HG02763 (cell line): ENCODE results near the gene CELSR2.

Experiments used
- ATAC-seq: cut with Tn5 transposase; IDR thresholded peaks from one replicate; pipeline ENCODE4 v1.9.1; 2021; ENCODE audit warnings: mild to moderate bottlenecking, moderate library complexity; ENCODE audit not compliant: unreplicated experiment

CELSR2 gene

DNA sequence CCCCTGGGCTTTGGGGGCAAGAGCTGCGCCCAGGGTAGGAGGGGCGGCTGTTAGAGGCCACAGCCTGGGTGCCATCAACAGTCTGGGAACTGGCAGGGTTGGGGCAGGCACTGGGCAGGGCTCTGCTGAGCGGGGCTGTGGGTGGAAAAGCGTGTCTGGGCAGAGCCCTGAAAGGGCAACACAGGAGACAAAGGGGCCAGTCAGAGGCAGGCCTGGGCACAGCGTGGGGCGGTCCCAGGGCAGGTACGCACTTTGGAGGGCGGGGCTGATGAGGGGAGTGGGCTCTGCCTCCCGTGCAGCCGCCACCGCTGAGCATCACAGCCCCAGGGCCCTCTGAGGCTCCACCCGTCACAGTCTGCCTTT lies 13.9 kb downstream of the CELSR2 start:
- no peak for ATAC-seq

DNA sequence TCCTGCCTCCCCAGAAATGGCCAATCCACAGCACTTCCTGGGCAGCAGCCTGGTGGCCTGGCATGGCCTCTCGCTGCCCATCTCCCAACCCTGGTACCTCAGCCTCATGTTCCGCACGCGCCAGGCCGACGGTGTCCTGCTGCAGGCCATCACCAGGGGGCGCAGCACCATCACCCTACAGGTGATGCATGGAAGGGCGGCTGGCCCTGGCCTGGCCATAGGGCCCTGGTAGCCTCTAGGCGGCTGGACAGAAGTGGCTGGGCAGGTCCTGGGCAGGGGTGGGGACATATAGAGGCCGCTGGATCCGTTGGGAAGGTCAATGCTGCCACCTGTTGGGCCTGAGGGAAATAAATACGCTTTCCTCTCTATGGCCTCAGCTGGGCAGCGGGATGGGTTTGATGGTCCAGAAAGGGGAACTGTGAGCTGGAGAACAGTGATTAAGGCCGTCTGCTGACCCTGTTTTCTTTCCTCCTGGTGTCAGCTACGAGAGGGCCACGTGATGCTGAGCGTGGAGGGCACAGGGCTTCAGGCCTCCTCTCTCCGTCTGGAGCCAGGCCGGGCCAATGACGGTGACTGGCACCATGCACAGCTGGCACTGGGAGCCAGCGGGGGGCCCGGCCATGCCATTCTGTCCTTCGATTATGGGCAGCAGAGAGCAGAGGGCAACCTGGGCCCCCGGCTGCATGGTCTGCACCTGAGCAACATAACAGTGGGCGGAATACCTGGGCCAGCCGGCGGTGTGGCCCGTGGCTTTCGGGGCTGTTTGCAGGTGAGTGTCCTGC lies 14.4 kb downstream of the CELSR2 start:
- ATAC-seq, result no peak

DNA sequence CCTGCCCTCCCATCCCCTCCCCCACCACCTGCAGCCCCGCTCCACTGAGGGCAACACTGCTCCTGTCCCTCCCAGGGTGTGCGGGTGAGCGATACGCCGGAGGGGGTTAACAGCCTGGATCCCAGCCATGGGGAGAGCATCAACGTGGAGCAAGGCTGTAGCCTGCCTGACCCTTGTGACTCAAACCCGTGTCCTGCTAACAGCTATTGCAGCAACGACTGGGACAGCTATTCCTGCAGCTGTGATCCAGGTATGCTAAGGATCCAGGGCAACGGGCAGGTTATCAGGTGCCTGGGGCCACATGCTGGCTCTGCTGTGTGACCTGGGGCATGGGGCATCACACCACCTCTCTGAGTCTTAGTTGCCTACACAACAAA lies 15.0 kb downstream of the CELSR2 start:
- ATAC-seq, result no peak

DNA sequence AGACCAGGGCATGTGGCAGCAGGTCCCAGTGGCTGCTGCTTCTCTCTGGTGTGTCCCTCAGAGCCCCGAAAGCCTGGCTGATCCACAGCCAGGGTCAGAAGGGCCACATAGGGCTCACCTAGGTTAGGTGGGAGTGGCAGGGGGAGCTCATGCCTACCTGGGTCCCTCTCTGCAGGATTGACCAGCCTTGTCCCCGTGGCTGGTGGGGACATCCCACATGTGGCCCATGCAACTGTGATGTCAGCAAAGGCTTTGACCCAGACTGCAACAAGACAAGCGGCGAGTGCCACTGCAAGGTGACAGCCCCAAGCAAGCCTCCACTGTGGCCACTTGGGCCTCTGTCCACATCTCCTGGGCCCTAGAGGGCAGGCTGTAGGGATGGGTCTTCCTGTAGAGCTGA lies 15.7 kb downstream of the CELSR2 start:
- no peak for ATAC-seq

DNA sequence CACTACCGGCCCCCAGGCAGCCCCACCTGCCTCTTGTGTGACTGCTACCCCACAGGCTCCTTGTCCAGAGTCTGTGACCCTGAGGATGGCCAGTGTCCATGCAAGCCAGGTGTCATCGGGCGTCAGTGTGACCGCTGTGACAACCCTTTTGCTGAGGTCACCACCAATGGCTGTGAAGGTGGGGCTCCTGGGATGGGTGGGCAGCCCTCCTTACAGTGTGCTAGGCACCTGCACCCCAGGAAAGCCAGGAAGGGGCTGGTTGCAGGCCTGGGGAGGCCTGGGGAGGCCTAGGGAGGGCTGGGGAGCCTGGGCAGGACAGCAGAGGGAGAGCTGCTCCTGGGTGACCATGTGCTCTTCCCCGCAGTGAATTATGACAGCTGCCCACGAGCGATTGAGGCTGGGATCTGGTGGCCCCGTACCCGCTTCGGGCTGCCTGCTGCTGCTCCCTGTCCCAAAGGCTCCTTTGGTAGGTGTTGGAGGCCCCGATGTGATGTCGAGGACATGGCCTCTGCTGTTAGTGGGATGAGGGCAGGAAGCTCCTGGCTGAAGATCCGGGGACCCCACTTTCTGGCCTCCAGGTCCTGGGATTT lies 16.5 kb downstream of the CELSR2 start:
- ATAC-seq, result no peak

DNA sequence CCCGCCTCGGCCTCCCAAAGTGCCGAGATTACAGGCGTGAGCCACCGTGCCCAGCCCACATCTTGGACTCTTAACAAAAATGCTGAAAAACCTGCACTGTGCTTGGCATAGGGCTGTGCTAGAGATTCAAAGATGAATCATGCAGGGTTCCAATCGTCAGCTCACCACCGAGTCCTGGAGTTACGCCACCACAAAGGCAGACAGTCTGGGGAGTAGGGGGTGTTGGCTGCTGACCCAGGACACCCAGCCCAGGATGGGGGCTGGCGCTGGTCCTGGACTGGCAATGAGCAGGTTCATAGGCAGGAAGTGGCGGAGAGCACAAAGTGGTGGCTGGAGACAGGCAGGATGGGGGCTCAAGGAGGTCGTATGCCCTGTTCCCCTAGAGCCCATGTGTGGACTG lies 17.6 kb downstream of the CELSR2 start:
- no peak for ATAC-seq

DNA sequence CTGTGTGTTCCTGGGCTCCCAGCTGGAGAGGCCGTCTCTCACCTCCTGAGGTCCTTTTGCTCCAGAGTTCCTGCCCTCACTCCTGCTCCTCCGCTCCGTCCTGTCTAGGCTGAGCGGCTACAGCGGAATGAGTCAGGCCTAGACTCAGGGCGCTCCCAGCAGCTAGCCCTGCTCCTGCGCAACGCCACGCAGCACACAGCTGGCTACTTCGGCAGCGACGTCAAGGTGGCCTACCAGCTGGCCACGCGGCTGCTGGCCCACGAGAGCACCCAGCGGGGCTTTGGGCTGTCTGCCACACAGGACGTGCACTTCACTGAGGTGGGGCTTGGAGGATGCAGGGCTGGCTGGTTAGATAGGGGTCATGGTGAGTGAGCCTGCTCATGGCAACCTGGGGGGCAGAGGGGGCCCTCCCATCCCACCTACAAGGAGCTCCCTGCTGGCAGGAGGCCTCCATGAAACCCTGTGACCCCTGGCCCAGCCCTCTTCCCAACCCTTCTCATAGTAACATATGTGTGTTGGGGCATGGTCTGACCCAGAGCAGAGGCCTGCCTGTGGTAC lies 18.5 kb downstream of the CELSR2 start:
- ATAC-seq, result no peak

DNA sequence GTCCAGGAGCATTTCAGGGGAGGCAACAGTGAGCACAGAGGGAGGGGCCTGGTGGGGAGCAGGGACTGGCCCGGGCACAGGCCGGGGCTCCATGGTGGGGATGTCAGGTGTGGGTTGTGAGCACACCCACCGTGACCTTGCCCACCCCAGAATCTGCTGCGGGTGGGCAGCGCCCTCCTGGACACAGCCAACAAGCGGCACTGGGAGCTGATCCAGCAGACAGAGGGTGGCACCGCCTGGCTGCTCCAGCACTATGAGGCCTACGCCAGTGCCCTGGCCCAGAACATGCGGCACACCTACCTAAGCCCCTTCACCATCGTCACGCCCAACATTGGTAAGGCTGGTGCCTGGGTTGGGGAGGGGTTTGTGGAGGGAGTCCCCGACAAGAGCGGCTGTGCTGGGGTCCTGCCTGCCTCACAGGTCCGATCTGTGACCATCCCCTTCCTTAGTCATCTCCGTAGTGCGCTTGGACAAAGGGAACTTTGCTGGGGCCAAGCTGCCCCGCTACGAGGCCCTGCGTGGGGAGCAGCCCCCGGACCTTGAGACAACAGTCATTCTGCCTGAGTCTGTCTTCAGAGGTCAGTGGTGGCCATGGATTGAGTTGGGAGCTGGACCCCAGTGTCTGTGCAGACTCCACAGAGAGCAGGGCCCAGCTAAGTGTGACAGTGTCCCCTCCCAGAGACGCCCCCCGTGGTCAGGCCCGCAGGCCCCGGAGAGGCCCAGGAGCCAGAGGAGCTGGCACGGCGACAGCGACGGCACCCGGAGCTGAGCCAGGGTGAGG lies 19.3 kb downstream of the CELSR2 start:
- ATAC-seq, result no peak

DNA sequence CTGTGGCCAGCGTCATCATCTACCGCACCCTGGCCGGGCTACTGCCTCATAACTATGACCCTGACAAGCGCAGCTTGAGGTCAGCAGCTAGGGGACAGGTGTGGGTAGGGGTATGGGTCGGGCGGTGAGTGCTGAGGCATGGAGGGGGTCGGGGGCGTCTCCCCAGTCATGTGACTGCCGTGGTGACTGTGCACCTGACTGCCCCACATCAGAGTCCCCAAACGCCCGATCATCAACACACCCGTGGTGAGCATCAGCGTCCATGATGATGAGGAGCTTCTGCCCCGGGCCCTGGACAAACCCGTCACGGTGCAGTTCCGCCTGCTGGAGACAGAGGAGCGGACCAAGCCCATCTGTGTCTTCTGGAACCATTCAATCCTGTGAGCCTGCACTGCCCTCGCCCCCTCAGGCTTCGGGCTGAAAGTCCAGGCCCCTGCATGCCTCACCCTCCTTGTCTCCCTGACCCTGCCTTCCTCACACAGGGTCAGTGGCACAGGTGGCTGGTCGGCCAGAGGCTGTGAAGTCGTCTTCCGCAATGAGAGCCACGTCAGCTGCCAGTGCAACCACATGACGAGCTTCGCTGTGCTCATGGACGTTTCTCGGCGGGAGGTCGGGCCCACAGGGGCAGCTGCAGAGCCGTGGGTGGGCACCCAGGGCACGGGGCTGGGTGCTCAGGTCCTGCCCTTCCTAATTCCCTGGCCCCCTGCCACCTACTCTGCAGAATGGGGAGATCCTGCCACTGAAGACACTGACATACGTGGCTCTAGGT lies 20.1 kb downstream of the CELSR2 start:
- ATAC-seq, result no peak

DNA sequence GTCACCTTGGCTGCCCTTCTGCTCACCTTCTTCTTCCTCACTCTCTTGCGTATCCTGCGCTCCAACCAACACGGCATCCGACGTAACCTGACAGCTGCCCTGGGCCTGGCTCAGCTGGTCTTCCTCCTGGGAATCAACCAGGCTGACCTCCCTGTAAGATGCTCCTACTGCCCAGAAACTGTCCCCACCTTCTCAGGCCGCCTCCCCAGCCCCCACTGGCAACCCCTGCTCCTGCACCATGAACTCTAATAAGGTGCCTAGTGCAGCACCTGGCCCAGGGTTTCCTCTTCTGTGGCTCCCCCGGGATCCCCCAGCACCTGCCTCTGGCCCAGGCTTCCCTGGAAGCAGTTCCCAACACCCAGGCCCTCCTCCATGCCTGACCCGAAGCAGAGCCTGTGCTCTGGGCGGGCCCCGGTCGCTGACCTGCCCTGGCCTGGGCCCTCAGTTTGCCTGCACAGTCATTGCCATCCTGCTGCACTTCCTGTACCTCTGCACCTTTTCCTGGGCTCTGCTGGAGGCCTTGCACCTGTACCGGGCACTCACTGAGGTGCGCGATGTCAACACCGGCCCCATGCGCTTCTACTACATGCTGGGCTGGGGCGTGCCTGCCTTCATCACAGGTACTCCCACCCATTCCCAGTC lies 20.8 kb downstream of the CELSR2 start:
- ATAC-seq, result no peak

DNA sequence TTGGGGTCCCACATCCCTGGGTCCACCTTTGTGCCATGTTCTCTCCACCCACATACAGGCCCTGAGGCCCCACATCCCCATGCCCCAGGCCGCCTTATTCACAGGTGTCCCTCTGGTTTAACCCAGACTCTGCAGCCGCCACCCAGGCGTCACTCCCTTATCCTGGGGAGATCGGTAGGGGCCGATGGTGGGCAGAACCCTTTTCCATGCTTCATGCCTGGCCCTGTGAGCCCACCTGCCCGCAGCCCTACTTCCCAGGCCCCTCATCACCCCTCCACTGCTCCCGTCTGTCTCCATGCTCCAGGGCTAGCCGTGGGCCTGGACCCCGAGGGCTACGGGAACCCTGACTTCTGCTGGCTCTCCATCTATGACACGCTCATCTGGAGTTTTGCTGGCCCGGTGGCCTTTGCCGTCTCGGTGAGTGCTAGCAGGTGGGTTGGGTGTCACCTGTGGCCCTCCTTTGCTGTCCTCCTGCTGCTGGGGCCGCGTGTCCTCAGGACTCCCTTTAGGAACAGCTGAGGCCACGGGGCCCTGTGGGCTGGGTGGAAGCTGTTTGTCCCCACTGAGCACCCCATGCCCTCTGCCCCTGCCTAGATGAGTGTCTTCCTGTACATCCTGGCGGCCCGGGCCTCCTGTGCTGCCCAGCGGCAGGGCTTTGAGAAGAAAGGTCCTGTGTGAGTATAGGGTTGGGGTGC lies 21.4 kb downstream of the CELSR2 start:
- ATAC-seq, result no peak

DNA sequence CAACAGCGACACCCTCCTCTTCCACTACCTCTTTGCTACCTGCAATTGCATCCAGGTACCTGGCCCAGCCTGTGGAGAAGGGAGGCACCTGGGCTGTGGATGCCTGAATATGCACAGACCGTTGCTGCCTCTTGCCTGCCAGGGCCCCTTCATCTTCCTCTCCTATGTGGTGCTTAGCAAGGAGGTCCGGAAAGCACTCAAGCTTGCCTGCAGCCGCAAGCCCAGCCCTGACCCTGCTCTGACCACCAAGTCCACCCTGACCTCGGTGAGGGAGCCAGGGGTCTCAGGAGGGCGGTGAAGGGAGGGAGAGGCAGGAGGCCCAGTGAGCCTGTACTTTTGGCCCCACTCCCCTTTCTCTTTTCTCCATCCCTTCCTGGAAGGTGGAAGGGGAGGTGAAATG lies 22.1 kb downstream of the CELSR2 start:
- ATAC-seq, result no peak

DNA sequence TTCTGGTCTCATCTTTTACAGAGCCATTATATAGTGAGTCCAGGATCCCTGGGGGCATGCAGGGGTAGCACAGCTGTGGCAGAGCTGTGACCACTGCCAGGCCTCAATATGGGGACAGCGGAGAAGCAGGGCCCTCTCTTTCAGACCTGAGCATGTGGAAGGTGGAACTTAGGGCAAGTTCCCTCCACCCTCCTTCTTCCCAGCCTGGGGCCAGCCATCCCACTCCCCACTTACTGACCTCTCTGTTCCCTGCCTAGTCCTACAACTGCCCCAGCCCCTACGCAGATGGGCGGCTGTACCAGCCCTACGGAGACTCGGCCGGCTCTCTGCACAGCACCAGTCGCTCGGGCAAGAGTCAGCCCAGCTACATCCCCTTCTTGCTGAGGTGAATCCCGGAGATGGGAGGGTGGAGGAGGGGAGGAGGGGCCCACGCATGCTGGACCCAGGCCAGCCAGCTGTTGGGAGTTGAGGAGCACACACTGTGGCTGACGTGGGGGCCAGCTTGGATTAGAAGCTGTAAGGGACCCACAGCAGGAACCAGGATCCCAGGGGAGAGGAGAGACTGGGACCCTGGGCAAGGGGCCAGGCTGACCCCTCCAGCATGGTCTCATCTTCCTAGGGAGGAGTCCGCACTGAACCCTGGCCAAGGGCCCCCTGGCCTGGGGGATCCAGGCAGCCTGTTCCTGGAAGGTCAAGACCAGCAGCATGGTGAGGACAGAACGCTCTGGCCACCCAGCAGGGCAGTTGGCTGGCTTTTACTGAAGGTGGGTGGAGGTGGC lies 22.9 kb downstream of the CELSR2 start:
- ATAC-seq, result no peak

DNA sequence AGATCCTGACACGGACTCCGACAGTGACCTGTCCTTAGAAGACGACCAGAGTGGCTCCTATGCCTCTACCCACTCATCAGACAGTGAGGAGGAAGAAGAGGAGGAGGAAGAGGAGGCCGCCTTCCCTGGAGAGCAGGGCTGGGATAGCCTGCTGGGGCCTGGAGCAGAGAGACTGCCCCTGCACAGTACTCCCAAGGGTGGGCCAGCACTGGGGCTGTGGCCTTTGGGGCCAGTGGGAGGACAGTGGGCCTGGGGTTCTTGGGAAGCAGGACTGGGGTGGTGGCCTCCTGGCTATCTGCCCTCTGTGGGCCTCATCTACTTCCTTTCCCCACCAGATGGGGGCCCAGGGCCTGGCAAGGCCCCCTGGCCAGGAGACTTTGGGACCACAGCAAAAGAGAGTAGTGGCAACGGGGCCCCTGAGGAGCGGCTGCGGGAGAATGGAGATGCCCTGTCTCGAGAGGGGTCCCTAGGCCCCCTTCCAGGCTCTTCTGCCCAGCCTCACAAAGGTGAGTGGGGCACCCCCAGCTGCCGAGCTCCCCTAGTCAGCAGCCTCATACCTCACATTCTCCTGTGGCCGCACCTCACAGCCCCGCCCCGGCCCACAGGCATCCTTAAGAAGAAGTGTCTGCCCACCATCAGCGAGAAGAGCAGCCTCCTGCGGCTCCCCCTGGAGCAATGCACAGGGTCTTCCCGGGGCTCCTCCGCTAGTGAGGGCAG lies 23.6 kb downstream of the CELSR2 start:
- no peak for ATAC-seq

DNA sequence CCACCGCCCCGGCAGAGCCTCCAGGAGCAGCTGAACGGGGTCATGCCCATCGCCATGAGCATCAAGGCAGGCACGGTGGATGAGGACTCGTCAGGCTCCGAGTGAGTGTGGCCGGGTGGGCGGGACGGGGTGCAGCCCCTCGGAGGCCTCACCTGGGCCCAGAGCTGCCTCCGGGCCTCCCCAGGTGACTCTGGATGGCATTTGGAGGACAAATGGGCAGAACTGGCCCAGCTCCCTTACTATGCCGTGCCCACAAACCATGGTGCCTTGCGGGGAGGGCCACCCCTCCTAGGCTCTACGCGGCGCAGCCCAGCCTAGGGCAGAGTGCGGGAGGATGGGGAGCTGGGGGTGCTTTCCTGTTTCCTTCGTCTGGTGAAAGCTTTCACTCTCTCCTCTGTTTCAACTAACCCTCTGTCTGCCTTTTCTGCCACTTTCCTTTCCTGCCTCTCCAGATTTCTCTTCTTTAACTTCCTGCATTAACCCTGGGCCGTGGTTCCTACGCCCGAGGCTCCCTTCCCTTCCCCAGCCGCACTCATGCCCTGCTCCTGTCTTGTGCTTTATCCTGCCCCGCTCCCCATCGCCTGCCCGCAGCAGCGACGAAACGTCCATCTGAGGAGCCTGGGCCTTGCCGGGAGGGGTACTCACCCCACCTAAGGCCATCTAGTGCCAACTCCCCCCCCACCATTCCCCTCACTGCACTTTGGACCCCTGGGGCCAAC lies 24.4 kb downstream of the CELSR2 start:
- ATAC-seq, result no peak

DNA sequence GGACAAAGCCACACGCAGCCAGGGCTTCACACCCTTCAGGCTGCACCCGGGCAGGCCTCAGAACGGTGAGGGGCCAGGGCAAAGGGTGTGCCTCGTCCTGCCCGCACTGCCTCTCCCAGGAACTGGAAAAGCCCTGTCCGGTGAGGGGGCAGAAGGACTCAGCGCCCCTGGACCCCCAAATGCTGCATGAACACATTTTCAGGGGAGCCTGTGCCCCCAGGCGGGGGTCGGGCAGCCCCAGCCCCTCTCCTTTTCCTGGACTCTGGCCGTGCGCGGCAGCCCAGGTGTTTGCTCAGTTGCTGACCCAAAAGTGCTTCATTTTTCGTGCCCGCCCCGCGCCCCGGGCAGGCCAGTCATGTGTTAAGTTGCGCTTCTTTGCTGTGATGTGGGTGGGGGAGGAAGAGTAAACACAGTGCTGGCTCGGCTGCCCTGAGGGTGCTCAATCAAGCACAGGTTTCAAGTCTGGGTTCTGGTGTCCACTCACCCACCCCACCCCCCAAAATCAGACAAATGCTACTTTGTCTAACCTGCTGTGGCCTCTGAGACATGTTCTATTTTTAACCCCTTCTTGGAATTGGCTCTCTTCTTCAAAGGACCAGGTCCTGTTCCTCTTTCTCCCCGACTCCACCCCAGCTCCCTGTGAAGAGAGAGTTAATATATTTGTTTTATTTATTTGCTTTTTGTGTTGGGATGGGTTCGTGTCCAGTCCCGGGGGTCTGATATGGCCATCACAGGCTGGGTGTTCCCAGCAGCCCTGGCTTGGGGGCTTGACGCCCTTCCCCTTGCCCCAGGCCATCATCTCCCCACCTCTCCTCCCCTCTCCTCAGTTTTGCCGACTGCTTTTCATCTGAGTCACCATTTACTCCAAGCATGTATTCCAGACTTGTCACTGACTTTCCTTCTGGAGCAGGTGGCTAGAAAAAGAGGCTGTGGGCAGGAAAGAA lies 25.5 kb downstream of the CELSR2 start:
- no peak for ATAC-seq
